H9 (cell line): ENCODE data around the gene IFNL1. TPM values are rescaled to one million over a fixed set of nuclear protein-coding genes. Genes with fewer than 3 reads are reported as not detected.

ENCODE experiments used
- DNase-seq: peaks from one replicate; pipeline ENCODE4 v3.0.0-alpha.2; 2017
- H2AFZ ChIP-seq: one replicate; pipeline ENCODE4 v1.6.1; 2013; ENCODE audit warnings: mild to moderate bottlenecking, low read length, control low read depth, moderate library complexity
- H2AK5ac ChIP-seq: 2 replicates; pipeline ENCODE4 v1.6.1; 2013; ENCODE audit warnings: low read length, control low read depth, mixed read lengths; ENCODE audit not compliant: insufficient read length
- H2BK120ac ChIP-seq: one replicate; pipeline ENCODE4 v1.6.1; 2013; ENCODE audit warnings: low read depth, mild to moderate bottlenecking, low read length, control low read depth, inconsistent platforms; ENCODE audit not compliant: poor library complexity, severe bottlenecking
- H2BK12ac ChIP-seq: 2 replicates; pipeline ENCODE4 v1.6.1; 2013; ENCODE audit warnings: low read length, control low read depth, mixed read lengths, low read depth; ENCODE audit not compliant: insufficient read length
- H2BK15ac ChIP-seq: 2 replicates; pipeline ENCODE4 v1.6.1; 2013; ENCODE audit warnings: low read depth, low read length, control low read depth
- H2BK20ac ChIP-seq: one replicate; pipeline ENCODE4 v1.6.1; 2013; ENCODE audit warnings: low read depth, mild to moderate bottlenecking, low read length, control low read depth, inconsistent platforms; ENCODE audit not compliant: poor library complexity, severe bottlenecking
- H2BK5ac ChIP-seq: 2 replicates; pipeline ENCODE4 v1.6.1; 2013; ENCODE audit warnings: low read length, control low read depth, mixed read lengths; ENCODE audit not compliant: insufficient read length
- H3K14ac ChIP-seq: 2 replicates; pipeline ENCODE4 v1.6.1; 2013; ENCODE audit warnings: low read length, control low read depth; ENCODE audit not compliant: insufficient read depth
- H3K18ac ChIP-seq: 2 replicates; pipeline ENCODE4 v1.6.1; 2013; ENCODE audit warnings: low read depth, mild to moderate bottlenecking, mixed read lengths, low read length, control low read depth; ENCODE audit not compliant: insufficient read length
- H3K23ac ChIP-seq: 2 replicates; pipeline ENCODE4 v1.6.1; 2013; ENCODE audit warnings: low read length, control low read depth, mixed read lengths, low read depth; ENCODE audit not compliant: insufficient read length
- H3K23me2 ChIP-seq: 2 replicates; pipeline ENCODE4 v1.6.1; 2013; ENCODE audit warnings: low read depth, mild to moderate bottlenecking, mixed read lengths, low read length, control low read depth; ENCODE audit not compliant: insufficient read length, poor library complexity, severe bottlenecking
- H3K27ac ChIP-seq: 2 replicates; pipeline ENCODE4 v1.5.1; 2013; ENCODE audit warnings: low read length, control low read depth, mixed read lengths, low read depth; ENCODE audit not compliant: insufficient read length
- H3K27me3 ChIP-seq: 2 replicates; pipeline ENCODE4 v1.6.1; 2013; ENCODE audit warnings: low read length, control low read depth, inconsistent platforms; ENCODE audit not compliant: insufficient read depth
- H3K4ac ChIP-seq: 2 replicates; pipeline ENCODE4 v1.6.1; 2013; ENCODE audit warnings: low read depth, mild to moderate bottlenecking, control low read depth, inconsistent platforms, low read length, moderate library complexity
- H3K4me1 ChIP-seq: 2 replicates; pipeline ENCODE4 v1.6.1; 2013; ENCODE audit warnings: low read length, control low read depth, inconsistent platforms; ENCODE audit not compliant: insufficient read depth
- H3K4me2 ChIP-seq: 2 replicates; pipeline ENCODE4 v1.6.1; 2013; ENCODE audit warnings: low read length, control low read depth, mixed read lengths; ENCODE audit not compliant: insufficient read length, insufficient read depth
- H3K56ac ChIP-seq: 2 replicates; pipeline ENCODE4 v1.6.1; 2013; ENCODE audit warnings: low read depth, mild to moderate bottlenecking, mixed read lengths, low read length, control low read depth; ENCODE audit not compliant: insufficient read length
- H3K79me1 ChIP-seq: 2 replicates; pipeline ENCODE4 v1.6.1; 2013; ENCODE audit warnings: low read depth, mild to moderate bottlenecking, moderate library complexity, low read length, control low read depth, inconsistent platforms; ENCODE audit not compliant: insufficient read depth, poor library complexity, severe bottlenecking
- H3K79me2 ChIP-seq: 2 replicates; pipeline ENCODE4 v1.6.1; 2013; ENCODE audit warnings: low read length, control low read depth, inconsistent platforms; ENCODE audit not compliant: insufficient read depth
- H3K9ac ChIP-seq: 2 replicates; pipeline ENCODE4 v1.6.1; 2013; ENCODE audit warnings: low read length, control low read depth, mixed read lengths; ENCODE audit not compliant: insufficient read length; ENCODE audit errors: extremely low read depth
- H3K9me3 ChIP-seq: one replicate; pipeline ENCODE4 v1.6.1; 2013; ENCODE audit warnings: low read depth, low read length, inconsistent platforms; ENCODE audit not compliant: control insufficient read depth
- H3T11ph ChIP-seq: one replicate; pipeline ENCODE4 v1.6.1; 2013; ENCODE audit warnings: mild to moderate bottlenecking, low read length, control low read depth, inconsistent platforms
- H4K20me1 ChIP-seq: one replicate; pipeline ENCODE4 v1.6.1; 2013; ENCODE audit not compliant: control insufficient read depth, insufficient read length, insufficient read depth
- H4K5ac ChIP-seq: 2 replicates; pipeline ENCODE4 v1.6.1; 2013; ENCODE audit warnings: low read depth, mild to moderate bottlenecking, mixed read lengths, low read length, control low read depth; ENCODE audit not compliant: insufficient read length
- H4K8ac ChIP-seq: replicated peaks from 2 replicates; pipeline ENCODE4 v1.6.1; 2013; ENCODE audit warnings: low read length, control low read depth, mixed read lengths, low read depth; ENCODE audit not compliant: insufficient read length
- H4K91ac ChIP-seq: 2 replicates; pipeline ENCODE4 v1.6.1; 2013; ENCODE audit warnings: low read depth, mild to moderate bottlenecking, moderate library complexity, mixed read lengths, low read length, control low read depth; ENCODE audit not compliant: insufficient read length
- H3K27ac Mint-ChIP-seq, 3 experiments: 2 replicates in 2 of 3; 3 replicates in 1 of 3; pipeline ENCODE4 v1.8.0; 2020 to 2021; ENCODE audit warnings: mixed read lengths in 3 of 3, mild to moderate bottlenecking in 1 of 3, moderate library complexity in 1 of 3
- H3K27me3 Mint-ChIP-seq: 2 replicates; pipeline ENCODE4 v1.8.0; 2021; ENCODE audit warnings: low read depth, mild to moderate bottlenecking, moderate library complexity, mixed read lengths
- H3K36me3 Mint-ChIP-seq, 3 experiments: 2 replicates in 2 of 3; 3 replicates in 1 of 3; pipeline ENCODE4 v1.8.0; 2020 to 2021; ENCODE audit warnings: low read depth in 3 of 3, mixed read lengths in 3 of 3; ENCODE audit not compliant: insufficient read depth in 1 of 3
- H3K4me1 Mint-ChIP-seq, 2 experiments: 2 replicates each; pipeline ENCODE4 v1.8.0; 2020; ENCODE audit warnings: mixed read lengths in 2 of 2
- H3K4me3 Mint-ChIP-seq, 2 experiments: 2 replicates in 1 of 2; 3 replicates in 1 of 2; pipeline ENCODE4 v1.8.0; 2020 to 2021; ENCODE audit warnings: mild to moderate bottlenecking in 2 of 2, mixed read lengths in 2 of 2, moderate library complexity in 1 of 2
- H3K9me3 Mint-ChIP-seq, 2 experiments: 2 replicates in 1 of 2; 3 replicates in 1 of 2; pipeline ENCODE4 v1.8.0; 2020; ENCODE audit warnings: mild to moderate bottlenecking in 2 of 2, mixed read lengths in 2 of 2, moderate library complexity in 1 of 2
- WGBS: extraction: QIAGEN DNeasy Blood & Tissue Kit; methylation state at CpG from one replicate; pipeline ENCODE4 v1.1.7; 2013; ENCODE audit warnings: missing lambda C conversion rate, low lambda C conversion rate, mixed read lengths; ENCODE audit not compliant: insufficient read length; ENCODE audit errors: extremely low coverage; 5-methylcytosine and 5-hydroxymethylcytosine counted together
- total RNA-seq: library from RNA; stranded (reverse); gene quantifications from 2 replicates; pipeline ENCODE4 v1.2.1, GENCODE V29; 2021
- TF ChIP-seq, protein P1 (sequence below): fragments of 200-600 bp; sonication (generic); conservative IDR thresholded peaks from 3 replicates; pipeline ENCODE4 v1.8.0; 2021; ENCODE audit warnings: antibody characterized with exemption, mild to moderate bottlenecking

IFNL1 gene
- total RNA-seq, 1 experiment from 2014 or later, result not detected

DNA sequence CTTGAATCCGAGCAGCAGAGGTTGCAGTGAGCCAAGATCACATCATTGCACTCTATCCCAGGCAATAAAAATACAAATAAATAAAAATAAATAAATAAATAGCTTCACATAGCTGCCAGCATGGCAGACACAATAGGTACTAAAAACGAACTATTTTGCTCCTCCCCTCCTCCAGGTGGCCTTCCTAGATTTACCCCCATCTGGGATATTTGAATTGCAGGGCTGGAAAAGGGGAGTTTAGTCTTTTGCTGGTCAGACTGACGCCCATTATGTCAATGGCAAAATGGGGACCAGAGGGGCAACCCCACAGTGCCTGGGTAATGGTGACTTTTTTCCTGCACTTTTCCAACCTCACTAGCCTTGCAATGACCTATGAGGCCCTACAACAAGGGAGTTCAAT, 40.3 kb downstream of the IFNL1 start:
- Histone ChIP-seq H3K23me2 (peaks cover 6% of the 10 kb centered on the region), H3K9me3 (no peaks in the 10 kb centered on the region), H3K18ac (no peak overlapping the region), H4K8ac (no peak overlapping the region), H3T11ph (no peak overlapping the region), H4K5ac (no peak overlapping the region), H3K4ac (no peak overlapping the region), H3K79me2 (no peaks in the 10 kb centered on the region), H2BK120ac (no peak overlapping the region), H3K56ac (no peak overlapping the region), H3K27me3 (no peaks in the 10 kb centered on the region), H3K14ac (no peak overlapping the region), H2AFZ (no peak overlapping the region), H4K91ac (no peak overlapping the region), H3K4me2 (no peak overlapping the region), H3K9ac (no peak overlapping the region), H3K27ac (no peak overlapping the region), H2AK5ac (no peak overlapping the region), H2BK12ac (no peak overlapping the region), H4K20me1 (no peaks in the 10 kb centered on the region), H2BK20ac (no peak overlapping the region), H3K23ac (no peak overlapping the region), H3K79me1 (no peaks in the 10 kb centered on the region), H2BK5ac (no peak overlapping the region), H3K4me1 (no peaks in the 10 kb centered on the region), H2BK15ac (no peak overlapping the region)
- H3K36me3 Mint-ChIP-seq, result no peaks in the 10 kb centered on the region
- no peak for DNase-seq
- H3K27ac Mint-ChIP-seq, result no peak overlapping the region
- TF ChIP-seq, protein P1, sequence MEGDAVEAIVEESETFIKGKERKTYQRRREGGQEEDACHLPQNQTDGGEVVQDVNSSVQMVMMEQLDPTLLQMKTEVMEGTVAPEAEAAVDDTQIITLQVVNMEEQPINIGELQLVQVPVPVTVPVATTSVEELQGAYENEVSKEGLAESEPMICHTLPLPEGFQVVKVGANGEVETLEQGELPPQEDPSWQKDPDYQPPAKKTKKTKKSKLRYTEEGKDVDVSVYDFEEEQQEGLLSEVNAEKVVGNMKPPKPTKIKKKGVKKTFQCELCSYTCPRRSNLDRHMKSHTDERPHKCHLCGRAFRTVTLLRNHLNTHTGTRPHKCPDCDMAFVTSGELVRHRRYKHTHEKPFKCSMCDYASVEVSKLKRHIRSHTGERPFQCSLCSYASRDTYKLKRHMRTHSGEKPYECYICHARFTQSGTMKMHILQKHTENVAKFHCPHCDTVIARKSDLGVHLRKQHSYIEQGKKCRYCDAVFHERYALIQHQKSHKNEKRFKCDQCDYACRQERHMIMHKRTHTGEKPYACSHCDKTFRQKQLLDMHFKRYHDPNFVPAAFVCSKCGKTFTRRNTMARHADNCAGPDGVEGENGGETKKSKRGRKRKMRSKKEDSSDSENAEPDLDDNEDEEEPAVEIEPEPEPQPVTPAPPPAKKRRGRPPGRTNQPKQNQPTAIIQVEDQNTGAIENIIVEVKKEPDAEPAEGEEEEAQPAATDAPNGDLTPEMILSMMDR, result no peak
- peaks cover 10 to 18% of the 10 kb centered on the region in 2 experiments for H3K4me1 Mint-ChIP-seq
- no peak overlapping the region for H3K4me3 Mint-ChIP-seq
- peaks cover 35% of the 10 kb centered on the region for H3K27me3 Mint-ChIP-seq
- no CpG with 5 or more reads among the region's 3 CpGs for WGBS
- H3K9me3 Mint-ChIP-seq, result no peaks in the 10 kb centered on the region
